ENCODE data around the gene RTP4. TPM values are rescaled to one million over a fixed set of nuclear protein-coding genes. Genes with fewer than 3 reads are reported as not detected.
A peak's percentile ranks its signal among the peaks of the same experiment; 100 is the strongest.
"Not testable (repeated sequence)": the region's sequence is repeated elsewhere in the genome, so short reads cannot be mapped to it uniquely, and the experiment has no call there.

RTP4 gene
- total and polyA plus RNA-seq, 4 donors: 2.4 to 6.4 (median 4.4) TPM

DNA sequence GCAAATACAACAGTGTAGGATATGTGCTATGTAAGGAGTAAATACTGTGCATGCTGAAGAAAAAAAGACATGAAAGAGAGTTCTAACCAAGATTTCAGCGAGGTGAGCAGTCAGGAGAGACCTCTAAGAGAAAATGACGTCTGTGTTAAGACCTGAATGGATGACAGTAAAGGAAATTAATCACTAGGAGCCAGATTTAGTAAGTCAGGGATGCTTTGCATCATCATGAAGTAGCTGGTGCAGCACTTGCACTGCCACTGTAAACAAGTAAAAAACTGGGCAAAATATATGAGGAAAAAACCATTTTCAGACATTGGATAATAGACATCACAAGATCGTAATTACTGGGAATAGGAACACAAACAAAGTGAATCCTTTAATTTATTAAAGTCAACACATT lies 32.6 kb downstream of the RTP4 start:
- H3K27ac ChIP-seq (ENCODE audit: low read depth in 1 of 2, low read length in 1 of 2): no peak overlapping the region
- TF ChIP-seq, protein P1, sequence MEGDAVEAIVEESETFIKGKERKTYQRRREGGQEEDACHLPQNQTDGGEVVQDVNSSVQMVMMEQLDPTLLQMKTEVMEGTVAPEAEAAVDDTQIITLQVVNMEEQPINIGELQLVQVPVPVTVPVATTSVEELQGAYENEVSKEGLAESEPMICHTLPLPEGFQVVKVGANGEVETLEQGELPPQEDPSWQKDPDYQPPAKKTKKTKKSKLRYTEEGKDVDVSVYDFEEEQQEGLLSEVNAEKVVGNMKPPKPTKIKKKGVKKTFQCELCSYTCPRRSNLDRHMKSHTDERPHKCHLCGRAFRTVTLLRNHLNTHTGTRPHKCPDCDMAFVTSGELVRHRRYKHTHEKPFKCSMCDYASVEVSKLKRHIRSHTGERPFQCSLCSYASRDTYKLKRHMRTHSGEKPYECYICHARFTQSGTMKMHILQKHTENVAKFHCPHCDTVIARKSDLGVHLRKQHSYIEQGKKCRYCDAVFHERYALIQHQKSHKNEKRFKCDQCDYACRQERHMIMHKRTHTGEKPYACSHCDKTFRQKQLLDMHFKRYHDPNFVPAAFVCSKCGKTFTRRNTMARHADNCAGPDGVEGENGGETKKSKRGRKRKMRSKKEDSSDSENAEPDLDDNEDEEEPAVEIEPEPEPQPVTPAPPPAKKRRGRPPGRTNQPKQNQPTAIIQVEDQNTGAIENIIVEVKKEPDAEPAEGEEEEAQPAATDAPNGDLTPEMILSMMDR (IDR thresholded peaks at IDR 0.05; ENCODE audit: control extremely low read depth, extremely low read depth): no peak
- no peak overlapping the region for H3K4me3 ChIP-seq
- WGBS, 2 donors: 81 to 89% methylated on average over 3 of the region's 3 CpGs
- H3K27me3 ChIP-seq (ENCODE audit: control insufficient read depth in 3 of 3, insufficient read depth in 3 of 3, low read length in 2 of 3): no peaks in the 10 kb centered on the region
- H3K9me3 ChIP-seq (ENCODE audit: control insufficient read depth in 4 of 4, insufficient read depth in 3 of 4, low read length in 3 of 4): no peaks in the 10 kb centered on the region
- H3K9ac ChIP-seq (ENCODE audit: insufficient read depth in 1 of 2, low read length in 2 of 2): no peak overlapping the region
- no peaks in the 10 kb centered on the region for H3K4me1 ChIP-seq (ENCODE audit: control insufficient read depth in 5 of 5, insufficient read depth in 5 of 5, low read length in 5 of 5)
- DNase-seq (no peak), ATAC-seq (ENCODE audit: insufficient read depth, low FRiP score) (no peak)
- no peaks in the 10 kb centered on the region for H3K36me3 ChIP-seq (ENCODE audit: control insufficient read depth in 4 of 4, insufficient read depth in 4 of 4, low read length in 4 of 4)

DNA sequence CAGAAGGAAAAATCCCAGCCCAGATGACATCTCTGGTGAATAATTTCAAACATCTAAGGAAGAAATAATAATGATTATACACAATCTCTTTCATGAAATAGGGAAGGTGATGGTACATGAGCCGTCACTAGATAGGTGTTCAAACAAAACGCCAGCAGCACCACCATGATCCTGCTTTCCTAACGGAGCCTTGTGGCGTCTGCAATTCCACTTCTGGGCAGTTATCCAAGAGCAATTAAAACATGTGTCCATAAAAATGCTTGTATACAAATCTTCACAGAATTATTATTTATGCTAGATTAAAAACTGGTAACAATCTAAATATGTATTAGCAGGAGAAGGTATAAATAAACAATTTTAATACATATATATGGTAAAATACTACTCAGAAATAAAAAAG lies 33.7 kb downstream of the RTP4 start:
- TF ChIP-seq, protein P1 (IDR thresholded peaks at IDR 0.05; ENCODE audit: control extremely low read depth, extremely low read depth): no peak
- Histone ChIP-seq H3K9ac (ENCODE audit: insufficient read depth in 1 of 2, low read length in 2 of 2) (no peak overlapping the region), H3K4me3 (no peak overlapping the region), H3K36me3 (ENCODE audit: control insufficient read depth in 4 of 4, insufficient read depth in 4 of 4, low read length in 4 of 4) (no peaks in the 10 kb centered on the region), H3K4me1 (ENCODE audit: control insufficient read depth in 5 of 5, insufficient read depth in 5 of 5, low read length in 5 of 5) (no peaks in the 10 kb centered on the region), H3K27ac (ENCODE audit: low read depth in 1 of 2, low read length in 1 of 2) (no peak overlapping the region), H3K9me3 (ENCODE audit: control insufficient read depth in 4 of 4, insufficient read depth in 3 of 4, low read length in 3 of 4) (no peaks in the 10 kb centered on the region), H3K27me3 (ENCODE audit: control insufficient read depth in 3 of 3, insufficient read depth in 3 of 3, low read length in 2 of 3) (no peaks in the 10 kb centered on the region)
- DNase-seq (no peak), ATAC-seq (ENCODE audit: insufficient read depth, low FRiP score) (no peak)
- WGBS, 2 donors: 67 to 80% methylated on average over 4 of the region's 4 CpGs

DNA sequence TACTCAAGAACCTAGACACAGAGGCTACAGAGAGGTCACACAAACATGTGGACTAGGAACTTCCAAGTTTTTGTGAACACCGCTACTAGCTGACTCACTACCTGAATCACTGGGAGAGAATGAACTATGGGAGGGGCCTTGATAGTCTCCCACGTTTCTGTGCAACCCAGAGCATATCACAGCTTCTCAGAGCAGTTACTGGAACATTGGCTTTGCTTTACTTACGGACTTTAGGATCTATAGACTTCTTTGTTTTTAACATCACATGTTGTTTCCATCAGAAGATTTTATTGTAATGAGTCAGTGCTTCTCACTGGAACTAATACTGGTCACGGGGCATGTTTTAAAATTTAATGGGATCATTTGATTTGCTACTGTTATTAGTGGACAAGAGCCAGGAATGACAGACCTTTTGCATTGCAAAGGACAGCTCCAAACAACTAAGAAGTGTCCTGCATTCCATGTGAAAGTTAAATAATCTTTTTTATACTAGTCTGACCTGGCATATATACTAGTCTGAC lies 35.6 kb downstream of the RTP4 start:
- peak; percentile 47 for ATAC-seq (ENCODE audit: insufficient read depth, low FRiP score)
- Histone ChIP-seq H3K36me3 (ENCODE audit: control insufficient read depth in 4 of 4, insufficient read depth in 4 of 4, low read length in 4 of 4) (no peaks in the 10 kb centered on the region), H3K9ac (ENCODE audit: insufficient read depth in 1 of 2, low read length in 2 of 2) (no peak overlapping the region), H3K4me1 (ENCODE audit: control insufficient read depth in 5 of 5, insufficient read depth in 5 of 5, low read length in 5 of 5) (no peaks in the 10 kb centered on the region), H3K9me3 (ENCODE audit: control insufficient read depth in 4 of 4, insufficient read depth in 3 of 4, low read length in 3 of 4) (no peaks in the 10 kb centered on the region), H3K27me3 (ENCODE audit: control insufficient read depth in 3 of 3, insufficient read depth in 3 of 3, low read length in 2 of 3) (no peaks in the 10 kb centered on the region), H3K27ac (ENCODE audit: low read depth in 1 of 2, low read length in 1 of 2) (no peak overlapping the region), H3K4me3 (no peak overlapping the region)
- TF ChIP-seq, protein P1 (IDR thresholded peaks at IDR 0.05; ENCODE audit: control extremely low read depth, extremely low read depth): no peak
- no peak for DNase-seq
- whole genome bisulfite sequencing, 2 donors: 63 to 78% methylated on average over 4 of the region's 4 CpGs

DNA sequence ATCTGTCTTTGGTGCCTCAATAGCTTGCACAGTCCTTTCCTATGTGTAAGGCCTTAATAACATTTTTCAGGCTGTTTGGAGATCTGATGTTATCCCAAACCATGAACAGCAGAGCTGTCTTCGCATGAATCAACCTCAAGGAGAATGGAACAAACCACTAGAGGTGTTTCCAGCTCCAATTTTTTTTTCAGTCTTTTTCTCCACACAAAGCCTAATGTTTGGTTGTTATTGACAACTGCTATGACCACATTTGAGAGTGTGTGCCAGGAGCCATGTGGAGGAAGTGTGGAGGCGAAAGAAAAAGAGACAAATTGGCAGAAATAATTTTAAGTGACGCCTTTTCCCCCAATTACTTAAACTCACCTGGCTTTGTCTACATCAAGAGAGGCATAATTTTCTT lies 38.7 kb downstream of the RTP4 start:
- no peaks in the 10 kb centered on the region for H3K27me3 ChIP-seq (ENCODE audit: control insufficient read depth in 3 of 3, insufficient read depth in 3 of 3, low read length in 2 of 3)
- WGBS, 2 donors: 89 to 90% methylated on average over 3 of the region's 3 CpGs
- ATAC-seq (ENCODE audit: insufficient read depth, low FRiP score) (no peak), DNase-seq (no peak)
- no peak overlapping the region for H3K27ac ChIP-seq (ENCODE audit: low read depth in 1 of 2, low read length in 1 of 2)
- no peaks in the 10 kb centered on the region for H3K36me3 ChIP-seq (ENCODE audit: control insufficient read depth in 4 of 4, insufficient read depth in 4 of 4, low read length in 4 of 4)
- TF ChIP-seq, protein P1 (IDR thresholded peaks at IDR 0.05; ENCODE audit: control extremely low read depth, extremely low read depth): no peak
- H3K9ac ChIP-seq (ENCODE audit: insufficient read depth in 1 of 2, low read length in 2 of 2): no peak overlapping the region
- H3K9me3 ChIP-seq (ENCODE audit: control insufficient read depth in 4 of 4, insufficient read depth in 3 of 4, low read length in 3 of 4): no peaks in the 10 kb centered on the region
- no peak overlapping the region for H3K4me3 ChIP-seq
- H3K4me1 ChIP-seq (ENCODE audit: control insufficient read depth in 5 of 5, insufficient read depth in 5 of 5, low read length in 5 of 5): no peaks in the 10 kb centered on the region

DNA sequence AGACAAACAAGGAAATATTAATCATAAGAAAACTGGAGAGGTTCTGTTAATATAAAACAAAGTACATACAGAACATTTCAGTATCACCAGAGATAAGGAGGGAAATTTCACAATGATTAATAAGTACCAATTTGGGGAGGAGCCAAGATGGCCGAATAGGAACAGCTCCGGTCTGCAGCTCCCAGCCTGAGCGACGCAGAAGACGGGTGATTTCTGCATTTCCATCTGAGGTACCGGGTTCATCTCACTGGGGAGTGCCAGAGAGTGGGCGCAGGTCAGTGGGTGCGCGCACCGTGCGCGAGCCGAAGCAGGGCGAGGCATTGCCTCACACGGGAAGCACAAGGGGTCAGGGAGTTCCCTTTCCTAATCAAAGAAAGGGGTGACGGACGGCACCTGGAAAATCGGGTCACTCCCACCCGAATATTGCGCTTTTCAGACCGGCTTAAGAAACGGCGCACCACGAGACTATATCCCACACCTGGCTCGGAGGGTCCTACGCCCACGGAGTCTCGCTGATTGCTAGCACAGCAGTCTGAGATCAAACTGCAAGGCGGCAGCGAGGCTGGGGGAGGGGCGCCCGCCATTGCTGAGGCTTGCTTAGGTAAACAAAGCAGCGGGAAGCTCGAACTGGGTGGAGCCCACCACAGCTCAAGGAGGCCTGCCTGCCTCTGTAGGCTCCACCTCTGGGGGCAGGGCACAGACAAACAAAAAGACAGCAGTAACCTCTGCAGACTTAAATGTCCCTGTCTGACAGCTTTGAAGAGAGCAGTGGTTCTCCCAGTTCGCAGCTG lies 44.0 kb downstream of the RTP4 start:
- not testable (repeated sequence) for H3K9me3 ChIP-seq (ENCODE audit: control insufficient read depth in 4 of 4, insufficient read depth in 3 of 4, low read length in 3 of 4); H3K4me1 ChIP-seq (ENCODE audit: control insufficient read depth in 5 of 5, insufficient read depth in 5 of 5, low read length in 5 of 5); H3K9ac ChIP-seq (ENCODE audit: insufficient read depth in 1 of 2, low read length in 2 of 2); H3K27me3 ChIP-seq (ENCODE audit: control insufficient read depth in 3 of 3, insufficient read depth in 3 of 3, low read length in 2 of 3); H3K27ac ChIP-seq (ENCODE audit: low read depth in 1 of 2, low read length in 1 of 2); ATAC-seq (ENCODE audit: insufficient read depth, low FRiP score); H3K36me3 ChIP-seq (ENCODE audit: control insufficient read depth in 4 of 4, insufficient read depth in 4 of 4, low read length in 4 of 4); H3K4me3 ChIP-seq
- WGBS, 2 donors: 47 to 57% methylated on average over 6 to 15 of the region's 35 CpGs
- peak in 1 of 3 donors; percentile 6 for DNase-seq
